Activated naive CD4-positive, alpha-beta T cell treated with anti-CD3 and anti-CD28 coated beads, Interleukin-2, amount 10 ng/mL, durations not matched to agents 7 days and 5 days (primary cell): ENCODE measurements around the gene AGAP2.

Experiments
- CTCF ChIA-PET: fragments of 350-600 bp; sonication (Branson Sonifier 250); formaldehyde crosslinking; loops from one replicate; lab custom pipeline; 2021; ENCODE audit warnings: antibody characterized with exemption; lab: Charles Lee
- DNase-seq: peaks from one replicate; pipeline ENCODE4 v3.0.0-alpha.2; 2020
- H3K27ac Mint-ChIP-seq: one replicate; pipeline ENCODE4 v1.8.0; 2021; ENCODE audit warnings: mild to moderate bottlenecking, moderate library complexity, mixed read lengths
- H3K27me3 Mint-ChIP-seq: one replicate; pipeline ENCODE4 v1.8.0; 2021; ENCODE audit warnings: mild to moderate bottlenecking, mixed read lengths
- H3K36me3 Mint-ChIP-seq: one replicate; pipeline ENCODE4 v1.8.0; 2021; ENCODE audit warnings: mixed read lengths
- H3K4me1 Mint-ChIP-seq: one replicate; pipeline ENCODE4 v1.8.0; 2021; ENCODE audit warnings: mixed read lengths
- H3K4me3 Mint-ChIP-seq: one replicate; pipeline ENCODE4 v1.8.0; 2021; ENCODE audit warnings: mild to moderate bottlenecking, moderate library complexity, mixed read lengths
- H3K9me3 Mint-ChIP-seq: one replicate; pipeline ENCODE4 v1.8.0; 2021; ENCODE audit warnings: mixed read lengths

Gene AGAP2

GRCh38 chr12:57738661-57739237 is at the start of gene AGAP2:
TSS of gene AGAP2 (minus strand) at chr12:57738742. CDS start at chr12:57738246, 496 bp downstream.
- H3K27ac Mint-ChIP-seq = no peak within 1 kb of the TSS
- DNase-seq = no peak
- H3K36me3 Mint-ChIP-seq = peaks cover 31% of the 10 kb centered on the region
- peak within 1 kb of the TSS; percentile 80 for H3K4me3 Mint-ChIP-seq
- no peaks in the 10 kb centered on the region for H3K9me3 Mint-ChIP-seq
- no peaks in the 10 kb centered on the region for H3K27me3 Mint-ChIP-seq
- CTCF ChIA-PET = no interaction called here
- peaks cover 38% of the 10 kb centered on the region for H3K4me1 Mint-ChIP-seq

DNA sequence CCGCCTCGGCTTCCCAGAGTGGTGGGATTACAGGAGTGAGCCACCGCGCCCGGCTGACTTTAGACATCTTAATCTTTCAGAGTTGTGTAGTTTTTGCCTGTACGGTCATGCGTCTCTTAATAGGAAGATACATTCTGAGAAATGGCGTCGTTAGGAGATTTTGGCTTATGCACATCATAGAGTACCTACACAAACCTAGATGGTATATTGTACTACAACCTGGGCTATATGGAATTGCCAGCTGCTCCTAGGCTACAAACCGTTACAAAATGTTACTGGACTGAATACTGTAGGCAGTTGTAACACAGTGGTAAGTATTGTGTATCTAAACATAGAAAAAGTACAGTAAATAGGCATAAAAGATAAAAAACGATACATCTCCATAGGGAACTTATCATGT is 45.3 kb upstream of the AGAP2 start:
- Mint-ChIP-seq H3K36me3 (peaks cover 26% of the 10 kb centered on the region), H3K27ac (peak overlapping the region; percentile 39), H3K27me3 (no peaks in the 10 kb centered on the region), H3K9me3 (no peaks in the 10 kb centered on the region), H3K4me1 (peaks cover 45% of the 10 kb centered on the region), H3K4me3 (peak overlapping the region; percentile 76)
- CTCF ChIA-PET = interaction anchor here (0.7 to 2.6 kb wide), 5 partner anchors 11 to 119 kb away, joined by 3 to 13 read pairs (median 10); no protein-coding TSS in a partner anchor
- no peak for DNase-seq

GRCh38 chr12:57783466-57783801 is 44.9 kb upstream of the AGAP2 start:
- peaks cover 23% of the 10 kb centered on the region for H3K36me3 Mint-ChIP-seq

GRCh38 chr12:57782608-57783465 is 44.3 kb upstream of the AGAP2 start, which contains the start of gene TSFM:
TSS of gene TSFM (plus strand) at chr12:57782787. CDS start at chr12:57782802, 15 bp downstream.
- CTCF ChIA-PET = interaction anchor here (0.7 to 2.6 kb wide), 10 partner anchors 9 to 120 kb away, joined by 3 to 13 read pairs (median 6); no protein-coding TSS in a partner anchor
- peak; percentile 98 for DNase-seq
- Mint-ChIP-seq H3K4me3 (peak within 1 kb of the TSS; percentile 99), H3K27me3 (no peaks in the 10 kb centered on the region), H3K27ac (peak within 1 kb of the TSS; percentile 95), H3K4me1 (peaks cover 50% of the 10 kb centered on the region), H3K36me3 (peaks cover 21% of the 10 kb centered on the region), H3K9me3 (no peaks in the 10 kb centered on the region)

More at GRCh38 chr12:57783466-57783801, 44.9 kb upstream of the AGAP2 start:
- Mint-ChIP-seq H3K27me3 (no peaks in the 10 kb centered on the region), H3K27ac (peak overlapping the region; percentile 95), H3K9me3 (no peaks in the 10 kb centered on the region), H3K4me3 (peak overlapping the region; percentile 99), H3K4me1 (peaks cover 48% of the 10 kb centered on the region)
- CTCF ChIA-PET = interaction anchor here (0.9 to 2.6 kb wide), 9 partner anchors 9 to 120 kb away, joined by 3 to 13 read pairs (median 6); no protein-coding TSS in a partner anchor
- no peak for DNase-seq

DNA sequence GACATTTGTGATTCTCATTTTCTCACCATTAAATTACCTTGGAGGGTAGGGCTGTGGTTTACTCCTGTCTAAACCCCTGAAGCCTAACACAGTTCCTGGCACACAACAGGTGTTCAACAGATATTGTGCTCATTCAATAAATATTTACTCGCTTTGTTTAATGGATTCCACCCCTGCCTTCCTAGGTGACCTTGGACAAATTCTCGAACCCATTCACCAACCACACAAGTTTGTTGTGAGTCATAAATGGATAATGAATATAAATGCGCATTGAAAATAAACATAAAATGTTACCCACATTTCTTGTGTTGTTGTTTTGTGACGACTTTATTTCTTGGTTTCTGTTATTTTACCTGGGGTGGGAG is 43.7 kb upstream of the AGAP2 start:
- Mint-ChIP-seq H3K4me1 (peaks cover 50% of the 10 kb centered on the region), H3K27me3 (no peaks in the 10 kb centered on the region), H3K27ac (peak overlapping the region; percentile 95), H3K4me3 (peak overlapping the region; percentile 99), H3K36me3 (peaks cover 19% of the 10 kb centered on the region), H3K9me3 (no peaks in the 10 kb centered on the region)
- CTCF ChIA-PET = interaction anchor here (1.0 to 2.6 kb wide), 7 partner anchors 12 to 123 kb away, joined by 3 to 13 read pairs (median 7); no protein-coding TSS in a partner anchor
- no peak for DNase-seq

DNA sequence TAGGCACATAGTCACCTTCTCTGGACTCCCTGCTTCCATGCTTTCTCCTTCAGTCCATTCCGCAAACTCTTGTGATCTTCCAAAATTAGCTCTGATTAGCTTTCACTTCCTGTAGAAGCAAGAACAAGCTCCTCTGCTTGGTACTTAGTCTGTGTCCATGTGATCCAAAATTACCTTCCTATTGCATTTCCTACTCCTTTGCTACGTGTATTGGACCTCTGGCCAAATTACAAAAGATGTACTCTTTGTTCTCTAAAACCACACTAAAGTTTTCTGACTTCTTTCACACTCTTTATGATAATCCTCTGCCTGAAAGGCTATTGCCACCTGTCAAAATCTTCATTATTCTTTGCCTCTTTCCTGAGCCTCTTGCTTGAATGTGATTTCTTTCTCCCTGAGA is 43.3 kb upstream of the AGAP2 start:
- peaks cover 50% of the 10 kb centered on the region for H3K4me1 Mint-ChIP-seq
- H3K36me3 Mint-ChIP-seq = peaks cover 19% of the 10 kb centered on the region
- DNase-seq = no peak
- CTCF ChIA-PET = interaction anchor here (1.1 to 2.6 kb wide), 7 partner anchors 9 to 123 kb away, joined by 4 to 13 read pairs (median 7); partner anchors contain the start of genes EEF1AKMT3 and METTL1
- no peaks in the 10 kb centered on the region for H3K27me3 Mint-ChIP-seq
- H3K4me3 Mint-ChIP-seq = no peak overlapping the region
- H3K27ac Mint-ChIP-seq = peak overlapping the region; percentile 77
- H3K9me3 Mint-ChIP-seq = no peaks in the 10 kb centered on the region

- Mint-ChIP-seq H3K4me3 (no peak overlapping the region), H3K27ac (peak overlapping the region; percentile 77), H3K4me1 (peaks cover 48% of the 10 kb centered on the region)
These were observed 42.7 kb upstream of the AGAP2 start for GRCh38 chr12:57781244-57781643.

GRCh38 chr12:57780284-57780897 is 41.8 kb upstream of the AGAP2 start:
- Mint-ChIP-seq H3K4me1 (peaks cover 50% of the 10 kb centered on the region), H3K4me3 (no peak overlapping the region), H3K27me3 (no peaks in the 10 kb centered on the region), H3K27ac (peak overlapping the region; percentile 77), H3K36me3 (peaks cover 15% of the 10 kb centered on the region), H3K9me3 (no peaks in the 10 kb centered on the region)
- DNase-seq = no peak
- CTCF ChIA-PET = interaction anchor here (1.1 to 2.0 kb wide), 8 partner anchors 14 to 125 kb away, joined by 4 to 10 read pairs (median 6); no protein-coding TSS in a partner anchor

More at GRCh38 chr12:57781244-57781643, 42.7 kb upstream of the AGAP2 start:
- H3K9me3 Mint-ChIP-seq = no peaks in the 10 kb centered on the region
- no peaks in the 10 kb centered on the region for H3K27me3 Mint-ChIP-seq
- DNase-seq = no peak
- CTCF ChIA-PET = interaction anchor here (1.1 to 2.6 kb wide), 7 partner anchors 9 to 124 kb away, joined by 4 to 13 read pairs (median 7); partner anchors contain the start of genes EEF1AKMT3 and METTL1
- H3K36me3 Mint-ChIP-seq = peaks cover 15% of the 10 kb centered on the region

DNA sequence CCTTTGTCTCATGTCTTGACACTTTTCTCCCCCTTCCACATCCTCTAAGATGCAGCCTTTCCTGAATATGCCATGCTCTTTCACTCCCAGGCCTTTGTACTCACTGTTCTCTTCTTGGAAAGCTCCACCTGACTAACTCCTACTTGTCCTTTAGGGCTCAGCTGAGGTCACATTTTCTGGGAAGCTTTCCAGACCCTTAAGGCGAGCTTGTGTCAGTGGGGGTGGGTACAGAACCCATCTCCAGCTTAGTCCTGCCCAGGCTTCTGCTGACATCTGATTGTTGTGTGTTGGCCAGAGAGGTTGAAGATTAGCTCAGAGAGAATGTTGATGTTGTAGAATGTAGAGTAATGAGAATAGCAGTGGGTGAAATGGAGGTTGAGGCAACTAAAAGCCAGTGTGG is 41.2 kb upstream of the AGAP2 start:
- peaks cover 50% of the 10 kb centered on the region for H3K4me1 Mint-ChIP-seq
- no peak overlapping the region for H3K27ac Mint-ChIP-seq
- CTCF ChIA-PET = interaction anchor here (1.1 to 2.0 kb wide), 4 partner anchors 14 to 125 kb away, joined by 3 to 10 read pairs (median 6); no protein-coding TSS in a partner anchor
- H3K9me3 Mint-ChIP-seq = no peaks in the 10 kb centered on the region
- no peak for DNase-seq
- H3K4me3 Mint-ChIP-seq = no peak overlapping the region
- no peaks in the 10 kb centered on the region for H3K27me3 Mint-ChIP-seq
- peaks cover 15% of the 10 kb centered on the region for H3K36me3 Mint-ChIP-seq

DNA sequence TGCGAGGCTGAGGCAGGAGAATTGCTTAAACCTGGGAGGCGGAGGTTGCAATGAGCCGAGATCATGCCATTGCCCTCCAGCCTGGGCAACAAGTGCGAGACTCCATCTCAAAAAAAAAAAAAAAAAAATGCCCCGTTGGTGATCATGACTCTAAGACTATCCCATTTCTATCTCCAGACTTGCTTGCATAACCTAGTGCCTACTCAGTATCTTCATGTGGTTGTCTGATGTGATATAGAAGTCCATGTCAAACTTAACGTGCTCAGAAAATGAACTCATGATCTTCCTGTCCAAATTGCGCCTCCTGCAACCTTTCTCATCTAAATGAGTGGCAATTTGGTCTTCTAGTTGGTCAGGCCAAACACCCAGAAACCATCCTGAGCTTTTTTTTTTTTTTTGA is 39.4 kb upstream of the AGAP2 start:
- CTCF ChIA-PET = no interaction called here
- no peak overlapping the region for H3K4me3 Mint-ChIP-seq
- no peak overlapping the region for H3K27ac Mint-ChIP-seq

GRCh38 chr12:57777367-57777766 is 38.8 kb upstream of the AGAP2 start:
- peaks cover 44% of the 10 kb centered on the region for H3K4me1 Mint-ChIP-seq

More for the DNA sequence above, 39.4 kb upstream of the AGAP2 start:
- H3K27me3 Mint-ChIP-seq = peaks cover 2% of the 10 kb centered on the region
- H3K9me3 Mint-ChIP-seq = no peaks in the 10 kb centered on the region
- no peak for DNase-seq
- H3K4me1 Mint-ChIP-seq = peaks cover 48% of the 10 kb centered on the region
- H3K36me3 Mint-ChIP-seq = peaks cover 12% of the 10 kb centered on the region

GRCh38 chr12:57776247-57776587 is 37.7 kb upstream of the AGAP2 start:
- peaks cover 40% of the 10 kb centered on the region for H3K4me1 Mint-ChIP-seq
- peaks cover 10% of the 10 kb centered on the region for H3K36me3 Mint-ChIP-seq
- DNase-seq = no peak
- peaks cover 6% of the 10 kb centered on the region for H3K27me3 Mint-ChIP-seq
- CTCF ChIA-PET = interaction anchor here (1.6 to 1.7 kb wide), 2 partner anchors 17 to 27 kb away, joined by 3 to 5 read pairs; no protein-coding TSS in a partner anchor
- no peaks in the 10 kb centered on the region for H3K9me3 Mint-ChIP-seq
- no peak overlapping the region for H3K27ac Mint-ChIP-seq
- no peak overlapping the region for H3K4me3 Mint-ChIP-seq

More at GRCh38 chr12:57777367-57777766, 38.8 kb upstream of the AGAP2 start:
- Mint-ChIP-seq H3K4me3 (no peak overlapping the region), H3K36me3 (peaks cover 7% of the 10 kb centered on the region), H3K27me3 (peaks cover 6% of the 10 kb centered on the region), H3K27ac (no peak overlapping the region), H3K9me3 (no peaks in the 10 kb centered on the region)
- CTCF ChIA-PET = no interaction called here
- DNase-seq = no peak

GRCh38 chr12:57775563-57776246 is 37.2 kb upstream of the AGAP2 start:
- H3K36me3 Mint-ChIP-seq = peaks cover 10% of the 10 kb centered on the region
- no peak overlapping the region for H3K4me3 Mint-ChIP-seq
- H3K27ac Mint-ChIP-seq = no peak overlapping the region
- DNase-seq = no peak
- CTCF ChIA-PET = interaction anchor here (1.1 to 1.7 kb wide), 4 partner anchors 17 to 62 kb away, joined by 3 to 5 read pairs (median 4); no protein-coding TSS in a partner anchor
- no peaks in the 10 kb centered on the region for H3K9me3 Mint-ChIP-seq
- peaks cover 6% of the 10 kb centered on the region for H3K27me3 Mint-ChIP-seq
- peaks cover 37% of the 10 kb centered on the region for H3K4me1 Mint-ChIP-seq
